Esophagus muscularis mucosa (tissue), 4 donors: ENCODE measurements around the gene CSNK2A1. TPM values are rescaled to one million over a fixed set of nuclear protein-coding genes. Genes with fewer than 3 reads are reported as not detected.

Experiments used
- DNase-seq: peaks from one replicate; pipeline ENCODE4 v3.0.0-alpha.2; 2017; ENCODE audit errors: extremely low spot score
- H3K27ac ChIP-seq, 4 donors: fragments of 200-600 bp; sonication (generic); replicated peaks in 1 of 4; 1 replicate in 3 of 4; 2 replicates in 1 of 4; pipeline ENCODE4 v1.5.1; 2016 to 2019; ENCODE audit warnings: mild to moderate bottlenecking in 1 of 4
- H3K27me3 ChIP-seq, 4 donors: fragments of 200-600 bp; sonication (generic); one replicate each; pipeline versions ENCODE4 v1.5.1 to v1.6.0; 2016 to 2019
- H3K36me3 ChIP-seq, 4 donors: fragments of 200-600 bp; sonication (generic); one replicate each; pipeline ENCODE4 v1.5.1; 2016 to 2019
- H3K4me1 ChIP-seq, 4 donors: fragments of 200-600 bp; sonication (generic); one replicate each; pipeline ENCODE4 v1.5.1; 2016 to 2019
- H3K4me3 ChIP-seq, 4 donors: fragments of 200-600 bp; sonication (generic); 1 replicate in 2 of 4; 2 replicates in 2 of 4; pipeline ENCODE4 v1.5.1; 2016 to 2019; ENCODE audit warnings: mild to moderate bottlenecking in 4 of 4, moderate library complexity in 1 of 4
- H3K9me3 ChIP-seq, 4 donors: fragments of 200-600 bp; sonication (generic); 1 replicate in 3 of 4; 2 replicates in 1 of 4; pipeline ENCODE4 v1.5.1; 2016 to 2019
- EP300 ChIP-seq: sonication (generic); formaldehyde crosslinking; IDR thresholded peaks from one replicate; pipeline ENCODE4 v1.6.1; 2017; ENCODE audit warnings: antibody characterized with exemption
- POLR2A ChIP-seq: fragments of 450-650 bp; IDR thresholded peaks from one replicate; pipeline ENCODE4 v1.6.1; 2017; ENCODE audit warnings: antibody characterized with exemption, moderate library complexity, mild to moderate bottlenecking, low read depth
- POLR2AphosphoS5 ChIP-seq, 2 donors: sonication (generic); formaldehyde crosslinking; IDR thresholded peaks; one replicate each; pipeline ENCODE4 v1.6.1; 2017; ENCODE audit warnings: antibody characterized with exemption in 2 of 2
- WGBS: methylation state at CpG from one replicate; pipeline ENCODE4 v1.1.5; 2018; 5-methylcytosine and 5-hydroxymethylcytosine counted together
- intact Hi-C: fragments of 100-400 bp; cut with DNase I; formaldehyde crosslinking; loops from one replicate; pipeline ENCODE4 v1.15.1; 2023
- total RNA-seq, 4 donors: library from RNA; depleted of rRNA; stranded (reverse); fragments of >200 nt; gene quantifications; one replicate each; pipeline versions ENCODE4 v1.1.0 to v1.2.1, GENCODE V29; 2016
- TF ChIP-seq, protein P1 (sequence below), 3 experiments: fragments of 200-600 bp in 2 of 3; fragments of 450-650 bp in 1 of 3; sonication (generic) in 2 of 3; IDR thresholded peaks; one replicate each; pipeline ENCODE4 v1.5.1; 2017 to 2019; ENCODE audit warnings: antibody characterized with exemption in 3 of 3, mild to moderate bottlenecking in 2 of 3, moderate library complexity in 1 of 3

Gene CSNK2A1
- total RNA-seq, 4 donors from 2014 or later: 41.5 to 69.5 (median 53.6) TPM

DNA sequence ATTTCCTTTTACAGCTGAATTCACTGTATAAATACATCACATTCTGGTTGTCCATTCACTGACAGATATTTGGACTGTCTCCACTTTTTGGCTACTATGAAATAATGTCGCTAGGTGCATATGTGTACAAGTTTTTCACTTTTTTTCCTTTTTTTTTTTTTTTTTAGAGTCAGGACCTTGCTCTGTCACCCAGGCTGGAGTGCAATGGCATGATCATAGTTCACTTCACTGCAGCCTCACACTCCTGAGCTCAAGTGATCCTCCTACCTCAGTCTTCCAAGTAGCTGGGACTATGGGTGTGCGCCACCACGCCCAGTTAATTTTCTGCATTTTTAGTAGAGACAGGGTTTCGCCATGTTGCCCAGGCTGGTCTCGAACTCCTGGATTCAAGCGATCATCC lies 13.3 kb downstream of the CSNK2A1 start:
- no peak overlapping the region for H3K27ac ChIP-seq
- intact Hi-C loops: no loop called here
- peaks cover 0 to 21% (median 10%) of the 10 kb centered on the region in 4 donors for H3K9me3 ChIP-seq
- peaks cover 9 to 44% (median 20%) of the 10 kb centered on the region in 4 donors for H3K4me1 ChIP-seq
- 99% methylated on average over 6 of the region's 6 CpGs for WGBS
- no peaks in the 10 kb centered on the region for H3K27me3 ChIP-seq
- H3K36me3 ChIP-seq: peaks cover 9 to 23% (median 18%) of the 10 kb centered on the region in 4 donors
- no peak overlapping the region for H3K4me3 ChIP-seq
- TF ChIP-seq, protein P1, sequence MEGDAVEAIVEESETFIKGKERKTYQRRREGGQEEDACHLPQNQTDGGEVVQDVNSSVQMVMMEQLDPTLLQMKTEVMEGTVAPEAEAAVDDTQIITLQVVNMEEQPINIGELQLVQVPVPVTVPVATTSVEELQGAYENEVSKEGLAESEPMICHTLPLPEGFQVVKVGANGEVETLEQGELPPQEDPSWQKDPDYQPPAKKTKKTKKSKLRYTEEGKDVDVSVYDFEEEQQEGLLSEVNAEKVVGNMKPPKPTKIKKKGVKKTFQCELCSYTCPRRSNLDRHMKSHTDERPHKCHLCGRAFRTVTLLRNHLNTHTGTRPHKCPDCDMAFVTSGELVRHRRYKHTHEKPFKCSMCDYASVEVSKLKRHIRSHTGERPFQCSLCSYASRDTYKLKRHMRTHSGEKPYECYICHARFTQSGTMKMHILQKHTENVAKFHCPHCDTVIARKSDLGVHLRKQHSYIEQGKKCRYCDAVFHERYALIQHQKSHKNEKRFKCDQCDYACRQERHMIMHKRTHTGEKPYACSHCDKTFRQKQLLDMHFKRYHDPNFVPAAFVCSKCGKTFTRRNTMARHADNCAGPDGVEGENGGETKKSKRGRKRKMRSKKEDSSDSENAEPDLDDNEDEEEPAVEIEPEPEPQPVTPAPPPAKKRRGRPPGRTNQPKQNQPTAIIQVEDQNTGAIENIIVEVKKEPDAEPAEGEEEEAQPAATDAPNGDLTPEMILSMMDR (IDR thresholded peaks at IDR 0.05): no peak
- TF ChIP-seq EP300 (no peak), POLR2AphosphoS5 (IDR thresholded peaks at IDR 0.05) (no peak), POLR2A (no peak)
- no peak for DNase-seq

DNA sequence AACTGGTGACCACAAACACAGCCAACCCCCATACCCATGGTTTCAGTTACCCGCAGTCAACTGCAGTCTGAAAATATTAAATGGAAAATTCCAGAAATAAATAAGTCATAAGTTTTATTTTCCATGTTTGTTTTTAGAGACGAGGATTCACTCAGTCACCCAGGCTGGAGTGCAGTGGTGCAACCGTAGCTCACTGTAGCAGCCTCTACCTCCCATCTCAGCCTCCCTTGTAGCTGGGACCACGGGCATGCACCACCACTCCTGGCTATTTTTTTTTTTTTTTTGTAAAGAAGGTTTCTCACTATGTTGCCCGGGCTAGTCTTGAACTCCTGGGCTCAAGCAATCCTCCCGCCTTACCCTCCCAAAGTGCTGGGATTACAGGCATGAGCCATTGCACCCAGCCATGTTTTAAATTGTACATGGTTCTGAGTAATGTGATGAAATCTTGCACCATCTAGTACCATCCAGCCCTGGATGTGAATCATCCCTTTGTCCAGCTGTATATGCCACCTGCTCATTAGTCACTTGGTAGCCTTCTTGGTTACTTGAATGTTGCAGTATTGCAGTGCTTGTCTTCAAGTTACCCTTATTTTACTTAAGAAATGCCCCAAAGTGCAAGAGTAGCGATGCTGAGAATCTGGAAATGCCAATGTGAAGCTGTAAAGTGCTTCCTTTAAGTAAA lies 14.5 kb downstream of the CSNK2A1 start:
- no peak for TF ChIP-seq EP300
- TF ChIP-seq, protein P1 (IDR thresholded peaks at IDR 0.05): no peak
- no peak for TF ChIP-seq POLR2AphosphoS5 (IDR thresholded peaks at IDR 0.05)
- TF ChIP-seq POLR2A: no peak
- WGBS: 97% methylated on average over 7 of the region's 7 CpGs
- intact Hi-C loops: no loop called here

DNA sequence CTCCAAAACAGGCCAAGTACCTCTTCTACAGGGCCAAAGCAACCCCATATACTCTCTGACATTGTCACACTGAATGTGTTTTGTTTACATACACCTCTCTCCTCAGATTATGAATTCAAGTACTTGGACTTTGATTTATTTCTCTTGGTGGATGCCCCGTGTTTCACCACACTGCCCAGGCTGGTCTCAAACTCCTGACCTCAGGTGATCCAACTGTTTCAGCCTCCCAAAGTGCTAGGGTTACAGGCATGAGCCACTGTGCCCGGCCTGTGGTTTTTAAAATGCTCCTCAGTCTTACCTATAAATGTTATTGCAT lies 16.1 kb downstream of the CSNK2A1 start:
- H3K4me1 ChIP-seq: peaks cover 3 to 20% (median 6%) of the 10 kb centered on the region in 4 donors
- H3K9me3 ChIP-seq: peaks cover 0 to 21% (median 10%) of the 10 kb centered on the region in 4 donors
- H3K27me3 ChIP-seq: no peaks in the 10 kb centered on the region
- H3K27ac ChIP-seq: no peak overlapping the region
- DNase-seq: no peak
- TF ChIP-seq POLR2AphosphoS5 (IDR thresholded peaks at IDR 0.05): no peak
- no peak for TF ChIP-seq POLR2A
- TF ChIP-seq, protein P1 (IDR thresholded peaks at IDR 0.05): no peak
- no peak for TF ChIP-seq EP300
- H3K4me3 ChIP-seq: no peak overlapping the region
- intact Hi-C loops: no loop called here
- WGBS: 100% methylated on average over 2 of the region's 2 CpGs
- peaks cover 9 to 48% (median 24%) of the 10 kb centered on the region in 4 donors for H3K36me3 ChIP-seq

More for the DNA sequence above, 14.5 kb downstream of the CSNK2A1 start:
- peaks cover 9 to 35% (median 20%) of the 10 kb centered on the region in 4 donors for H3K36me3 ChIP-seq
- peaks cover 0 to 21% (median 10%) of the 10 kb centered on the region in 4 donors for H3K9me3 ChIP-seq
- no peak for DNase-seq
- H3K27me3 ChIP-seq: no peaks in the 10 kb centered on the region
- no peak overlapping the region for H3K27ac ChIP-seq
- H3K4me1 ChIP-seq: peaks cover 8 to 33% (median 13%) of the 10 kb centered on the region in 4 donors
- H3K4me3 ChIP-seq: no peak overlapping the region

DNA sequence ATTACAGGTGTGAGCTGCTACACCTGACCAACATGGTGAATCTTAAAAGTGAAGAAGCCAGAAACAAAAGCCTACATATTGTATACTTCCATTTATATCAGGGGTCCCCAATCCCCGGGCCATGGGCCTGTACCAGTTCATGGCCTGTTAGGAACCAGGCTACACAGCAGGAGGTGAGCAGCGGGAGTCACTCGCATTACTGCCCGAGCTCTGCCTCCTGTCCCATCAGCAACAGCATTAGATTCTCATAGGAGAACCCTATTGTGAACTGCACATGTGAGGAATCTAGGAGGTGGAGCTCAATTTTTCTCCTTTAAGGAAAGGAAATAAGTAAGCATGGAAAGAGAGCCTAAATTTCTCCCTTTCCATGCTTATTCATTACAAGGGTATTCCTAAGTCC lies 21.7 kb downstream of the CSNK2A1 start:
- intact Hi-C loops: no loop called here
- Histone ChIP-seq H3K4me3 (no peak overlapping the region), H3K27ac (no peak overlapping the region), H3K36me3 (peaks cover 9 to 43% (median 25%) of the 10 kb centered on the region in 4 donors), H3K9me3 (peaks cover 0 to 30% (median 15%) of the 10 kb centered on the region in 4 donors), H3K27me3 (no peaks in the 10 kb centered on the region), H3K4me1 (peaks cover 0 to 8% (median 4%) of the 10 kb centered on the region in 4 donors)
- 97% methylated on average over 4 of the region's 4 CpGs for WGBS
- TF ChIP-seq EP300 (no peak), POLR2A (no peak), POLR2AphosphoS5 (IDR thresholded peaks at IDR 0.05) (no peak)
- TF ChIP-seq, protein P1 (IDR thresholded peaks at IDR 0.05): no peak
- DNase-seq: no peak
